ENCODE results near the gene TCEA3.
"Not testable (repeated sequence)": the region's sequence is repeated elsewhere in the genome, so short reads cannot be mapped to it uniquely, and the experiment has no call there.

TCEA3 gene

GRCh38 chr1:23392125-23392855 is 32.3 kb downstream of the TCEA3 start:
- no peak for DNase-seq (ENCODE audit: low read depth)

- DNase-seq (ENCODE audit: low read depth) = no peak
These were observed 34.7 kb downstream of the TCEA3 start for GRCh38 chr1:23389837-23390321.

GRCh38 chr1:23387494-23387893 is 37.1 kb downstream of the TCEA3 start:
- no peak for DNase-seq (ENCODE audit: low read depth)

GRCh38 chr1:23385119-23385621 is 39.4 kb downstream of the TCEA3 start:
- peak; percentile 75 for DNase-seq (ENCODE audit: low read depth)

- peak; percentile 97 for DNase-seq (ENCODE audit: low read depth)
These were observed 40.1 kb downstream of the TCEA3 start for GRCh38 chr1:23384312-23385058.

GRCh38 chr1:23383577-23384311 is 40.8 kb downstream of the TCEA3 start:
- DNase-seq (ENCODE audit: low read depth) = no peak

GRCh38 chr1:23381233-23381885 is 43.2 kb downstream of the TCEA3 start:
- DNase-seq (ENCODE audit: low read depth) = no peak

- no peak for DNase-seq (ENCODE audit: low read depth)
These were observed 43.8 kb downstream of the TCEA3 start for GRCh38 chr1:23380719-23381118.

- DNase-seq (ENCODE audit: low read depth) = not testable (repeated sequence)
These were observed 44.3 kb downstream of the TCEA3 start for GRCh38 chr1:23380236-23380635.

- peak; percentile 88 for DNase-seq (ENCODE audit: low read depth)
These were observed 47.4 kb downstream of the TCEA3 start for GRCh38 chr1:23376890-23377811.

GRCh38 chr1:23374079-23374735 is 50.3 kb downstream of the TCEA3 start:
- DNase-seq (ENCODE audit: low read depth) = not testable (repeated sequence)

GRCh38 chr1:23371987-23372880 is 52.3 kb downstream of the TCEA3 start:
- no peak for DNase-seq (ENCODE audit: low read depth)

GRCh38 chr1:23370709-23371584 is 53.6 kb downstream of the TCEA3 start:
- no peak for DNase-seq (ENCODE audit: low read depth)

GRCh38 chr1:23370330-23370708 is 54.2 kb downstream of the TCEA3 start:
- DNase-seq (ENCODE audit: low read depth) = no peak

- DNase-seq (ENCODE audit: low read depth) = peak; percentile 89
These were observed 55.1 kb downstream of the TCEA3 start, which contains the start of gene ZNF436 for GRCh38 chr1:23369335-23370013. Gene ZNF436, minus strand, starts transcription at chr1:23369836. Its CDS starts 1,831 bp downstream, at chr1:23368005.

GRCh38 chr1:23368562-23369334 is 55.8 kb downstream of the TCEA3 start:
- peak; percentile 87 for DNase-seq (ENCODE audit: low read depth)
